GM21423 (cell line): Measurements from ENCODE around the gene TP53TG3D.
"Not testable (repeated sequence)": the region's sequence is repeated elsewhere in the genome, so short reads cannot be mapped to it uniquely, and the experiment has no call there.

Experiments used
- ATAC-seq: cut with Tn5 transposase; IDR thresholded peaks from one replicate; pipeline ENCODE4 v1.9.1; 2021; ENCODE audit warnings: mild to moderate bottlenecking, moderate library complexity; ENCODE audit not compliant: unreplicated experiment

TP53TG3D gene, protein sequence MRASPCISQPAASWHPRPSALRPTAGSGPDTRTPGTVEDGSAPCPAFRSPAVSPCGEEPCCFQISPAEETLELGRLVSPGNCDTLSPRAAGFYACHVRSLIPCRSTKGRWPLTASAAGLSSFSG

DNA sequence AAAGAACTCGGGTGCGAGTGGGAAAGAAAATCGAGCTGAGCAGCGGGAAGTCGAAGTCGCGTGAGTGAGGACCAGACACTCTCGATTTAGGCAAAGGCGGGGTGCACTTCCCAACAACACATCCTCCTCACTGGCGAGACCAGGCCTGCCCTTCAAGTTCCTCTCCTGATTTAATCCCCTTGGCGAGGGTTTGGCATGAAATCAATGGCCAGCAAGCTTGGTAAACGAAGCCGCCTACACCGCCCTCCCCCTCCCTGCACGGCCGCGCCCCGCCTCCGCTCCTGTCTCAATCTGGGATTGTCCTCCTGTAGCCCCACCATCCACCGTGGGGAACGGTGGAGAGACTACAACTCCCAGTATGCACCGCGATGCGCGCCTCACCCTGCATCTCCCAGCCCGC lies at the start of gene TP53TG3D:
TSS of gene TP53TG3D (plus strand) at position 301 of the 400 bp plus-strand sequence. CDS start at position 369, 68 bp downstream.
- not testable (repeated sequence) for ATAC-seq

DNA sequence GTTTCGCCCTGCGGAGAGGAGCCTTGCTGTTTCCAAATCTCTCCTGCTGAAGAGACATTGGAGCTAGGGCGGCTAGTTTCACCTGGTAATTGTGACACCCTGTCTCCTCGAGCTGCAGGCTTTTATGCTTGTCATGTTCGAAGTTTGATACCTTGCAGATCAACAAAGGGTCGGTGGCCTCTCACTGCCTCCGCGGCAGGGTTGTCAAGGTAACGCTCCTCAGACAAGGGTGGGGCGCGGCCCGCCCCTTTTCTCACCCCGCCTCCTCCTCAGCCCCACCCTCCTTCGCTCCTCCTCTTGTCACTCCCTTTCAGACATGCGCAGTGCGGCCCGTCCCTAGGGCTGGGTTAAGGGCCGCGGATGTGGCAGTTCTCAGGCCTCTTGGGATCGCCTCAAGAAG lies 421 bp downstream of the TP53TG3D start:
- not testable (repeated sequence) for ATAC-seq

DNA sequence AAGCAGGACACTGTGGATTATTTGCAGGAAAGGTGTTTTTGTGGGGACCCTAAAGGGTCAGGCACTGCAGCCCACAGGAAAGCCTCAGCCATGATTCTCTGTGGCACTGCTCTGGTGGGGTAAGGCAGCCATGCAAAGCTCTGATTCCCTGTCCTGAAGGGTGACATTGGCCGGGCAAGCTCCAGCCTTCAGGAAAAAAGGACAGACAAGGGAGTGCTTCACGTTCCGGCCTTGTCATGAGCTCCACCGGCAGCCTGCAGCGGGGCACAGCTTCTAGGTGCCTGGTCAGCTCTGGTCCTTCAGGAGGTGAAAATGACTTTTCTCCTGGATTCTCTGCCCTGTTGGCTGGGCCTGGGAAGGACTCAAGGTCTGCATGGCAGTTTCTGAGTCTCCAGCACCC lies 8.4 kb downstream of the TP53TG3D start:
- not testable (repeated sequence) for ATAC-seq

DNA sequence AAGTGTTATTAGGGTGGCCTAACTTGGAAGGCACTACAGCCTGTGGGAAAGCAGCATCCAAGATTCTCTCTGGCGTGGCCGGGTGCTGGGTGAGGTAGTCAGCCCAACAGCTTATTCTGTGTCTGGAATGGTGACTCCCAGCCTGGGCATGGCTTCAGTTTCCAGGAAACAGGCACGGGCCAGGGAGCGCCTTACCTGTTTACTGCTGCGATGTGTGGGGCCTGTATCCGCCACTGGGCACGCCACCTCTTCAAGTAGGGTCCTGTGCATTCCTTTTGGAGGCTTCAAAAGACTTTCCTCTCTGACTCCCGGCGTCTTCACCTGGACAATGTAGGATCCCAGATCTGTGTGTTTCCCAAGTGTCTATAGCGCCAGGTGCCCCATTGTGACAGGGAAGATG lies 10.5 kb downstream of the TP53TG3D start:
- ATAC-seq: not testable (repeated sequence)

DNA sequence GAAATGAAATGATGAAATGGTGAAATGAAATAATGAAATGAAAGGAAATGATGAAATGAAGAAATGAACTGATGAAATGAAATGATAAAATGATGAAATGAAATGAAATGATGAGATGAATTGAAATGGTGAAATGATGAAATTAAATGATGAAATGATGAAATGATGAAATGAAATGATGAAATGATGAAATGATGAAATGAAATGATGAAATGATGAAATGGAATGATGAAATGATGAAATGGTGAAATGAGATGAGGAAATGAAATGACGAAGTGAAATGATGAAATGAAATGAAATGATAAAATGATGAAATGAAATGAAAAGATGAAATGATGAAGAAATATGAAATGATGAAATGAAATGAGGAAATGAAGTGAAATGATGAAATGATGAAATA lies 28.8 kb downstream of the TP53TG3D start:
- ATAC-seq: not testable (repeated sequence)

DNA sequence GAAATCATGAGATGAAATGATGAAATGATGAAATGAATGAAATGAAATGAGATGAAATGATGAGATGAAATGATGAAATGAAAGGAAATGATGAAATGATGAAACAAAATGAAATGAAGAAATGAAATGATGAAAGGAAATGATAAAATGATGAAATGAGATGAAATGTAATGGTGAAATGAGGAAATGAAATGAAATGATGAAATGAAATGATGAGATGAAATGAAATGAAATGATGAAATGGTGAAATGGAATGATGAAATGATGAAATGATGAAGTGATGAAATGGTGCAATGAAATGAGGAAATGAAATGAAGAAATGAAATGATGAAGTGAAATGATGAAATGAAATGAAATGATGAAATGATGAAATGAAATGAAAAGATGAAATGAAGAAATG lies 29.9 kb downstream of the TP53TG3D start:
- not testable (repeated sequence) for ATAC-seq

DNA sequence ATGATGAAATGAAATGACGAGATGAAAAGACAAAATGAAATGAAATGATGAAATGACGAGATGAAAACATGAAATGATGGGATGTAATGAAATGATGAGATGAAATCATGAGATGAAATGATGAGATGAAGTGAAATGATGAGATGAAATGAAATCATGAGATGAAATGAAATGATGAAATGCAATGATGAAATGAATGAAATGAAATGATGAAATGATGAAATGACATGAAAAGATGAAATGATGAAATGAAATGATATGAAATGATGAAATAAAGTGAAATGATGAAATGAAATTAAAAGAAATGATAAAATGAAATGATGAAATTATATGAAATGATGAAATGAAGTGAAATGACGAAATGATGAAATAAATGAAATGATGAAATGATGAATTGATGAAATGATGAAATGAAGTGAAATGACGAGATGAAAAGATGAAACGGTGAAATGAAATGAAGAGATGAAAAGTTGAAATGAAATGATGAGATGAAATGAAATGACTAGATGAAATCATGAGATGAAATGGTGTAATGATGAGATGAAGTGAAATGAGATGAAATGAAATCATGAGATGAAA lies 30.9 kb downstream of the TP53TG3D start:
- not testable (repeated sequence) for ATAC-seq

DNA sequence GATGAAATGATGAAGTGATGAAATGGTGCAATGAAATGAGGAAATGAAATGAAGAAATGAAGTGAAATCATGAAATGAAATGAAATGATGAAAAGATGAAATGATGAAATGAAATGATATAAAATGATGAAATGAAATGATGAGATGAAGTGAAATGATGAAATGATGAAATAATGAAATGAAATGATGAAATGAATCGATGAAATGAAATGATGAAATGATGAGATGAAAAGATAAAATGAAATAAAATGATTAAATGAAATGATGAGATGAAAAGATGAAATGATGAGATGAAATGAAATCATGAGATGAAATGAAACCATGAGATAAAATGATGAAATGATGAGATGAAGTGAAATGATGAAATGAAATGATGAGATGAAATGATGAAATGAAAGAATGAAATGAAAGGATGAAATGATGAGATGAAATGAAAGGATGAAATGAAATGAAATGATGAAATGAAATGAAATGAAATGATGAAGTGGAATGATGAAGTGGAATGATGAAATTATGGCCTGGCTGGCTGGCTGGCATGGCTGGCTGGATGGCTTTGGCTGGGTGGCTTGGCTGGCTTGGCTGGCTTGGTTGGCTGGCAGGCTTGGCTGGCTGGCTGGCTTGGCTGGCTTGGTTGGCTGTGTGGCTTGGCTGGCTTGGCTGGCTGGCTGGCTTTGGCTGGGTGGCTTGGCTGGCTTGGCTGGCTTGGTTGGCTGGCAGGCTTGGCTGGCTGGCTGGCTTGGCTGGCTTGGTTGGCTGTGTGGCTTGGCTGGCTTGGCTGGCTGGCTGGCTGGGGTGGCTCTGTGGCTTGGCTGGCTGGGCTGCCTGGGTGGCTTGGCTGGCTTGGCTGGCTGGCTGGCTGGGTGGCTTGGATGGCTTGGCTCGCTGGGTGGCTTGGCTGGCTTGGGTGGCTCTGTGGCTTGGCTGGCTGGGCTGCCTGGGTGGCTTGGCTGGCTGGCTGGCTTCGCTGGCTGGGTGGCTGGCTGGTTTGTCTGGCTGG lies 32.0 kb downstream of the TP53TG3D start:
- ATAC-seq: not testable (repeated sequence)

DNA sequence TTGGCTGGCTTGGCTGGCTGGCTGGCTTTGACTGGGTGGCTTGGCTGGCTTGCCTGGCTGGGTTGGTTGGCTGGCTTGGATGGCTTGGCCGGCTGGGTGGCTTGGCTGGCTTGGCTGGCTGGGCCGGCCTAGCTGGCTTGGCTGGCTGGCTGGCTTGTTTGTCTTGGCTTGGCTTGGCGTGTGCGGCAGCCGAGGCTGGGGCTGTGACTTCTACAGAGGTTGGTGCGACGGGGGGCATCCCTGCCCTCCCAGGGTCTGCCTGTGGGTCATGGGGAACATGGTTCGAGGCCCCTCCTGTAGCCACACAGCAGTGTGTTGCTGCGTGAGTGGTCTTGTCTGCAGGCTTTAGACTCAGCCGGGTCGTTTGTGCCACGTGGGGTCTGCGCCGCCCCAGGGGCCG lies 33.1 kb downstream of the TP53TG3D start:
- not testable (repeated sequence) for ATAC-seq

DNA sequence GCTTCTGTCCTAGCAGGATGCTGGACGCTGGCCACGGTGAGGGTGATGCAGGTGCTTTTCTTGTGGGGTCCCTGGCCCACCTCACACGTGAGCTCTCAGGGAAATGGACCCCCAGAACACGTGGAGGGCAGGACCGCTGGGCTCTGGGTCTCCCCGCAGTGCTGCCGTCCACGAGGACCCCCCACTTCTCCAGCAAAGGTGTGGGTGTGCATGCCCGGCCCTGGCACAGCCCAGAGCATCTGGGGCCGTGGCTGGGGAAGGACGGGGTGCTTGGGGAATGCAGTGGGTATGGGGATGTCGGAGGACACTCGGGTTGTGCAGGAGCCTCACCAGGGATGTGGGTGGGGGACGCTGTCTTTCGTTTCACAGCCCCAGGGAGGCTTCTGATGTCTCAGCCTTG lies 34.7 kb downstream of the TP53TG3D start:
- ATAC-seq: not testable (repeated sequence)

DNA sequence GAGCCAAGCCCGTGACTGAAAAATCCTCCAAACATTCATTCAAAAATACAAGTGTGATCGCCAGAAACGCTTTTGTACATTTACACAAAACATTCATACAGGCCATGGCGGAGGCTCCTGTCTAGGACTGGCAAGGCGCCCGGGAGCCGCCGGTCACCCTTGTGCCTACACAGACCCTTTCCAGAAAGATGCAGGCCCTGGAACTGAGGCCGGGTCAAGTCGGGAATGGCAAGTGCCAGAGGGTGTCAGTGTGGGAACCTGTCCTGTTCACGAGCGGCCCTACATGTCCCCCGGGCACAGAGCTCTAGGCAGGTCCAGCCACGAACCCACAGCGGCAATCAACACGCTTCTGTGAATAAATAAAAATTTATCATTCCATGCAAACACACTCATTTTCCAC lies 36.1 kb downstream of the TP53TG3D start:
- ATAC-seq: not testable (repeated sequence)

DNA sequence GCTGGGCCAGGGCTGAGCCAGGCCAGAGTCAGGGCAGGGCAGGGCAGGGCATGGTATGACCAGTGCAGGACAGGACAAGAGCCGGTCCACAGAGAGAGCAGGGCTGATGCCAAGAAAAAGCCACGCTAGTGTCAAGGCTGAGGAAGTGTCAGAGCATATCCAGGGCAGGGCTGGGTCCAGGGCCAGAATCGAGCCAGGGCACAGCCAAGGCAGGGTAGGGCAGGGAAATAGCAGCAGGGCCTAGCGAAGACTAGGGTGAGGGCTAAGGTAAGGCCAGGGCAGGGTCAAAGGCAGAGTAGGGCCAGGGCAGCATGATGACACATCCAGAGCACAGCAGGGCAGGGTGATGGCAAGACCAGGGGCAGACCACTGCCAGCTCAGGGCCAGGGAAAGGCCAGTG lies 49.7 kb downstream of the TP53TG3D start:
- ATAC-seq: not testable (repeated sequence)
